Measurements from ENCODE around the gene ANXA8.
"Not testable (repeated sequence)": the region's sequence is repeated elsewhere in the genome, so short reads cannot be mapped to it uniquely, and the experiment has no call there.

The ANXA8 gene

GRCh38 chr10:47483923-47484322 is at the start of gene ANXA8:
TSS of gene ANXA8 (minus strand) at chr10:47484115. CDS start at chr10:47483933, 182 bp downstream.
- not testable (repeated sequence) for DNase-seq

GRCh38 chr10:47523475-47523874 is 39.6 kb upstream of the ANXA8 start, which contains the start of gene AGAP9:
TSS of gene AGAP9 (minus strand) at chr10:47523638. CDS start at chr10:47523526, 112 bp downstream.
- DNase-seq = not testable (repeated sequence)

GRCh38 chr10:47502313-47502712 is 18.4 kb upstream of the ANXA8 start:
- not testable (repeated sequence) for DNase-seq

- DNase-seq = not testable (repeated sequence)
These were observed 10.3 kb upstream of the ANXA8 start for GRCh38 chr10:47494226-47494625.

- DNase-seq = not testable (repeated sequence)
These were observed 7.7 kb upstream of the ANXA8 start, which contains the start of gene FAM25G for GRCh38 chr10:47491600-47491999. TSS of gene FAM25G (minus strand) at chr10:47491700. CDS start at chr10:47491674, 26 bp downstream.

GRCh38 chr10:47489630-47490029 is 5.7 kb upstream of the ANXA8 start:
- not testable (repeated sequence) for DNase-seq

GRCh38 chr10:47485943-47486342 is 2.0 kb upstream of the ANXA8 start:
- not testable (repeated sequence) for DNase-seq

- not testable (repeated sequence) for DNase-seq
These were observed 871 bp upstream of the ANXA8 start for GRCh38 chr10:47484786-47485185.

GRCh38 chr10:47482367-47482766 is 1.5 kb downstream of the ANXA8 start:
- not testable (repeated sequence) for DNase-seq

- not testable (repeated sequence) for DNase-seq
These were observed 2.1 kb downstream of the ANXA8 start for GRCh38 chr10:47481768-47482181.

GRCh38 chr10:47481182-47481766 is 2.6 kb downstream of the ANXA8 start:
- not testable (repeated sequence) for DNase-seq

- DNase-seq = not testable (repeated sequence)
These were observed 3.8 kb downstream of the ANXA8 start for GRCh38 chr10:47480133-47480532.

GRCh38 chr10:47478114-47478513 is 5.8 kb downstream of the ANXA8 start:
- not testable (repeated sequence) for DNase-seq

- DNase-seq = not testable (repeated sequence)
These were observed 6.8 kb downstream of the ANXA8 start for GRCh38 chr10:47477078-47477477.

GRCh38 chr10:47475101-47475500 is 8.8 kb downstream of the ANXA8 start:
- not testable (repeated sequence) for DNase-seq

GRCh38 chr10:47473516-47473915 is 10.4 kb downstream of the ANXA8 start:
- DNase-seq = not testable (repeated sequence)

- DNase-seq = not testable (repeated sequence)
These were observed 11.3 kb downstream of the ANXA8 start for GRCh38 chr10:47472647-47473046.

- not testable (repeated sequence) for DNase-seq
These were observed 11.8 kb downstream of the ANXA8 start for GRCh38 chr10:47472072-47472471.

- not testable (repeated sequence) for DNase-seq
These were observed 15.0 kb downstream of the ANXA8 start for GRCh38 chr10:47468731-47469528.

GRCh38 chr10:47467957-47468356 is 16.0 kb downstream of the ANXA8 start:
- DNase-seq = not testable (repeated sequence)

GRCh38 chr10:47467458-47467857 is 16.5 kb downstream of the ANXA8 start:
- not testable (repeated sequence) for DNase-seq

GRCh38 chr10:47465216-47465917 is 18.5 kb downstream of the ANXA8 start:
- DNase-seq = not testable (repeated sequence)

Data from NCI-H526 treated with DMSO at 0.1 percent for 48 hours (cell line).